Vagina (tissue), 2 donors: ENCODE data around the gene PNMA1. TPM values are rescaled to one million over a fixed set of nuclear protein-coding genes. Genes with fewer than 3 reads are reported as not detected.

Experiments used
- DNase-seq, 2 donors: peaks; one replicate each; pipeline ENCODE4 v3.0.0-alpha.2; 2017; ENCODE audit errors: extremely low spot score in 2 of 2
- H3K27ac ChIP-seq: fragments of 200-600 bp; sonication (generic); one replicate; pipeline ENCODE4 v1.5.1; 2019
- H3K27me3 ChIP-seq: fragments of 200-600 bp; sonication (generic); one replicate; pipeline ENCODE4 v1.5.1; 2019
- H3K36me3 ChIP-seq, 2 donors: fragments of 200-600 bp; sonication (generic); one replicate each; pipeline ENCODE4 v1.5.1; 2017 to 2019
- H3K4me1 ChIP-seq: fragments of 200-600 bp; sonication (generic); one replicate; pipeline ENCODE4 v1.5.1; 2019
- H3K4me3 ChIP-seq, 2 donors: fragments of 200-600 bp; sonication (generic); 1 replicate in 1 of 2; 2 replicates in 1 of 2; pipeline ENCODE4 v1.5.1; 2016 to 2019
- H3K9me3 ChIP-seq: fragments of 200-600 bp; sonication (generic); one replicate; pipeline ENCODE4 v1.5.1; 2019
- POLR2A ChIP-seq, 2 donors: fragments of 450-650 bp; IDR thresholded peaks; one replicate each; pipeline ENCODE4 v1.6.1; 2017; ENCODE audit warnings: antibody characterized with exemption in 2 of 2, mild to moderate bottlenecking in 2 of 2, moderate library complexity in 2 of 2
- POLR2AphosphoS5 ChIP-seq, 2 donors: sonication (generic); formaldehyde crosslinking; IDR thresholded peaks; one replicate each; pipeline ENCODE4 v1.9.0; 2017; ENCODE audit warnings: antibody characterized with exemption in 2 of 2, mild to moderate bottlenecking in 2 of 2, low read depth in 1 of 2; ENCODE audit not compliant: insufficient read depth in 1 of 2
- intact Hi-C: fragments of 100-400 bp; cut with DNase I; formaldehyde crosslinking; loops from one replicate; pipeline ENCODE4 v1.15.1; 2023
- microRNA-seq: library from miRNA; unstranded; fragments of <30 nt; microRNA quantifications from one replicate; pipeline ENCODE4, GENCODE V29; 2017; ENCODE audit warnings: borderline number of aligned reads, borderline replicate concordance
- small RNA-seq: library from RNA; depleted of rRNA; stranded (forward); fragments of <200 nt; gene quantifications from one replicate; pipeline ENCODE3, GENCODE V24; 2016
- total RNA-seq: library from RNA; depleted of rRNA; stranded (reverse); fragments of >200 nt; gene quantifications from one replicate; pipeline ENCODE4 v1.2.3, GENCODE V29; 2016
- TF ChIP-seq, protein P1 (sequence below), 3 experiments: fragments of 450-650 bp in 2 of 3; fragments of 200-600 bp in 1 of 3; sonication (generic) in 1 of 3; IDR thresholded peaks; one replicate each; pipeline ENCODE4 v1.5.1; 2017 to 2019; ENCODE audit warnings: antibody characterized with exemption in 3 of 3, mild to moderate bottlenecking in 2 of 3, moderate library complexity in 2 of 3

PNMA1 gene
- total RNA-seq, 1 donor from 2014 or later = 35.4 TPM

DNA sequence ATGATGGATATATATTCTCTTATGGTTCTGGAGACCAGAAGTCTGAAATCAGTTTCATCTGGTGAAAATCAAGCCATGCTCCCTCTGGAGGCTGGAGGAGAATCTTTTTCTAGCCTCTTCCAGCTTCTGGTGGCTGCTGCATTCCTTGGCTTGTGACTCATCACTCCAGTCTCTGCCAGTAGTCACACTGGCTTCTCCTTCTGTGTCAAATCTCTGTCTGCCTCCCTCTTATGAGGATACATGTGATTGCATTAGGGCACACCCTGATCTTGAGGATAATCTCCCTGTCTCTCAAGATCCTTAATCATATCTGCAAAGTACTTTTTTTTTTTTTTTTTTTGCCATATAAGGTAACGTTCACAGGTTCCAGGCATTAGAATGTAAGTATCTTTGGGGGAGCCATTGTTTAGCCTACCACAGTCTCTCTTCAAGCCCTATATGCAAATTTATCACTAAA, 51.7 kb downstream of the PNMA1 start:
- intact Hi-C loops = no loop called here
- Histone ChIP-seq H3K27me3 (no peaks in the 10 kb centered on the region), H3K4me3 (no peak overlapping the region), H3K27ac (no peak overlapping the region), H3K36me3 (peaks cover 0 to 4% of the 10 kb centered on the region in 2 donors), H3K4me1 (no peaks in the 10 kb centered on the region), H3K9me3 (no peaks in the 10 kb centered on the region)
- TF ChIP-seq POLR2A (IDR thresholded peaks at IDR 0.05) (no peak), POLR2AphosphoS5 (IDR thresholded peaks at IDR 0.05; ENCODE audit: insufficient read depth in 1 of 2, low read depth in 1 of 2) (peak in 1 of 2 donors; percentile 75)
- TF ChIP-seq, protein P1, sequence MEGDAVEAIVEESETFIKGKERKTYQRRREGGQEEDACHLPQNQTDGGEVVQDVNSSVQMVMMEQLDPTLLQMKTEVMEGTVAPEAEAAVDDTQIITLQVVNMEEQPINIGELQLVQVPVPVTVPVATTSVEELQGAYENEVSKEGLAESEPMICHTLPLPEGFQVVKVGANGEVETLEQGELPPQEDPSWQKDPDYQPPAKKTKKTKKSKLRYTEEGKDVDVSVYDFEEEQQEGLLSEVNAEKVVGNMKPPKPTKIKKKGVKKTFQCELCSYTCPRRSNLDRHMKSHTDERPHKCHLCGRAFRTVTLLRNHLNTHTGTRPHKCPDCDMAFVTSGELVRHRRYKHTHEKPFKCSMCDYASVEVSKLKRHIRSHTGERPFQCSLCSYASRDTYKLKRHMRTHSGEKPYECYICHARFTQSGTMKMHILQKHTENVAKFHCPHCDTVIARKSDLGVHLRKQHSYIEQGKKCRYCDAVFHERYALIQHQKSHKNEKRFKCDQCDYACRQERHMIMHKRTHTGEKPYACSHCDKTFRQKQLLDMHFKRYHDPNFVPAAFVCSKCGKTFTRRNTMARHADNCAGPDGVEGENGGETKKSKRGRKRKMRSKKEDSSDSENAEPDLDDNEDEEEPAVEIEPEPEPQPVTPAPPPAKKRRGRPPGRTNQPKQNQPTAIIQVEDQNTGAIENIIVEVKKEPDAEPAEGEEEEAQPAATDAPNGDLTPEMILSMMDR (IDR thresholded peaks at IDR 0.05) = peak in 1 of 3 experiments; percentile 25
- DNase-seq = no peak

DNA sequence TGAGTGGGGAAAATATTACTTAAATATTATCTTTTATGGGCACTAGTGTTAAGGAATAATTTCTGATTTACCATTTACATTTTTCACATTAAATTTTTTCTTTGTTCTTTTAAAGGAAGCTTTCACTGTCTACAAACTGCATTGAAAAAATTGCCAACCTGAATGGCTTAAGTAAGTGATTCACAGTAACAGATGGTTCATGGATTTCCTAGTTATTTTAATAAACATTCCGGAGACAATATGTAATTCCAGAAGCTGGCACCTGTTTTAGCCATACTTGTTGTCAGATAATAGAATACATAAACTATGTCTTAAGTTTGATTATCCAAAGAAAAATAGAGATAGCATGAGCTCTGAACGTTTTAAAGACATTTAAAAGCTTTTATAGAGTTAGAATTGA, 52.3 kb downstream of the PNMA1 start:
- Histone ChIP-seq H3K4me3 (no peak overlapping the region), H3K27ac (no peak overlapping the region), H3K4me1 (no peaks in the 10 kb centered on the region), H3K36me3 (peaks cover 0 to 4% of the 10 kb centered on the region in 2 donors), H3K9me3 (no peaks in the 10 kb centered on the region), H3K27me3 (no peaks in the 10 kb centered on the region)
- TF ChIP-seq, protein P1 (IDR thresholded peaks at IDR 0.05) = no peak
- no peak for TF ChIP-seq POLR2AphosphoS5 (IDR thresholded peaks at IDR 0.05; ENCODE audit: insufficient read depth in 1 of 2, low read depth in 1 of 2)
- TF ChIP-seq POLR2A (IDR thresholded peaks at IDR 0.05) = no peak
- intact Hi-C loops = no loop called here
- DNase-seq = no peak

Small RNAs within 50 kb of the gene (microRNA-seq; reads per million reads assigned to microRNA genes)
- gene MIR4505 = not detected

Small RNAs within 50 kb of the gene (small RNA-seq; reads per million reads assigned to genes)
- gene MIR4505 = not detected

Other genes with a start within 250 kb of the PNMA1 start
- gene RIOX1, start 223.5 kb downstream of the PNMA1 start, total RNA-seq = 16.7 TPM
- gene ACOT1, start 177.2 kb downstream of the PNMA1 start, total RNA-seq = 5.2 TPM
- gene HEATR4, start 155.4 kb downstream of the PNMA1 start, total RNA-seq = not detected
- gene ACOT2, start 145.2 kb downstream of the PNMA1 start, total RNA-seq = 48.1 TPM
- gene ACOT4, start 122.5 kb downstream of the PNMA1 start, total RNA-seq = 0.49 TPM
- not detected for gene ACOT6, start 101.9 kb downstream of the PNMA1 start, total RNA-seq
- 4.7 TPM for gene DNAL1, start 69.4 kb downstream of the PNMA1 start, total RNA-seq
- 5.6 TPM for gene PTGR2, start 137.4 kb upstream of the PNMA1 start, total RNA-seq
- gene ZNF410, start 172.5 kb upstream of the PNMA1 start, total RNA-seq = 36.6 TPM
- 5.2 TPM for gene FAM161B, start 235.7 kb upstream of the PNMA1 start, total RNA-seq
- gene COQ6, start 235.9 kb upstream of the PNMA1 start, total RNA-seq = 27.3 TPM